Neural cell (in vitro differentiated cells): ENCODE data around the gene GTSE1. TPM values are rescaled to one million over a fixed set of nuclear protein-coding genes. Genes with fewer than 3 reads are reported as not detected.

Experiments
- H2AFZ ChIP-seq: fragments of 200-600, 300-800 bp; sonication (generic), shearing (Covaris generic); 2 replicates; pipeline ENCODE4 v1.6.0; 2014; ENCODE audit warnings: low read depth, mild to moderate bottlenecking, antibody characterized with exemption, low read length, moderate library complexity
- H3F3A ChIP-seq: fragments of 200-600 bp; shearing (Covaris generic); 2 replicates; pipeline ENCODE4 v1.6.1; 2016; ENCODE audit warnings: mild to moderate bottlenecking, moderate library complexity, mixed read lengths, antibody characterized with exemption, low read length; ENCODE audit not compliant: insufficient read depth, poor library complexity, severe bottlenecking
- H3K27ac ChIP-seq: fragments of 200-600, 300-800 bp; sonication (generic), shearing (Covaris generic); 2 replicates; pipeline ENCODE4 v1.5.1; 2014; ENCODE audit warnings: mild to moderate bottlenecking, low read length, moderate library complexity
- H3K27me3 ChIP-seq: fragments of 300-800, 200-600 bp; sonication (generic), shearing (Covaris generic); 2 replicates; pipeline ENCODE4 v1.6.0; 2014; ENCODE audit warnings: mild to moderate bottlenecking, low read depth, low read length, moderate library complexity; ENCODE audit not compliant: insufficient read depth
- H3K36me3 ChIP-seq: fragments of 300-800, 200-600 bp; sonication (generic), shearing (Covaris generic); 2 replicates; pipeline ENCODE4 v1.5.1; 2014; ENCODE audit warnings: mild to moderate bottlenecking, antibody characterized with exemption, low read length, moderate library complexity; ENCODE audit not compliant: insufficient read depth
- H3K4me2 ChIP-seq: fragments of 300-800, 200-600 bp; sonication (generic), shearing (Covaris generic); 2 replicates; pipeline ENCODE4 v1.6.0; 2014; ENCODE audit warnings: mild to moderate bottlenecking, low read length
- H3K4me3 ChIP-seq: fragments of 300-800, 200-600 bp; sonication (generic), shearing (Covaris generic); 2 replicates; pipeline ENCODE4 v1.5.1; 2014; ENCODE audit warnings: mild to moderate bottlenecking, low read length, moderate library complexity
- H3K79me2 ChIP-seq: fragments of 200-600 bp; shearing (Covaris generic); replicated peaks from 2 replicates; pipeline ENCODE4 v1.6.0; 2014; ENCODE audit warnings: mild to moderate bottlenecking, low read length, moderate library complexity; ENCODE audit not compliant: insufficient read depth
- H3K9ac ChIP-seq: fragments of 300-800, 200-600 bp; sonication (generic), shearing (Covaris generic); 2 replicates; pipeline ENCODE4 v1.6.1; 2016; ENCODE audit warnings: mild to moderate bottlenecking, low read length, mixed read lengths
- H3K9me2 ChIP-seq: fragments of 200-600 bp; shearing (Covaris generic); 2 replicates; pipeline ENCODE4 v1.6.1; 2016; ENCODE audit warnings: mild to moderate bottlenecking, low read length, mixed read lengths; ENCODE audit not compliant: insufficient read depth
- H3K9me3 ChIP-seq: fragments of 200-600, 300-800 bp; sonication (generic), shearing (Covaris generic); 2 replicates; pipeline ENCODE4 v1.6.1; 2016; ENCODE audit warnings: mild to moderate bottlenecking, mixed run types, low read length, moderate library complexity, mixed read lengths
- H4K20me1 ChIP-seq: fragments of 200-600 bp; shearing (Covaris generic); 2 replicates; pipeline ENCODE4 v1.6.1; 2016; ENCODE audit warnings: mild to moderate bottlenecking, mixed run types; ENCODE audit not compliant: insufficient read depth
- EP300 ChIP-seq: fragments of 450-650 bp; conservative IDR thresholded peaks from 2 replicates; pipeline ENCODE4 v1.6.1; 2014; ENCODE audit warnings: antibody characterized with exemption, mild to moderate bottlenecking, moderate library complexity; ENCODE audit not compliant: poor library complexity, severe bottlenecking
- EZH2 ChIP-seq: fragments of 200-600, 300-800 bp; shearing (Covaris generic), sonication (generic); IDR thresholded peaks from 2 replicates; pipeline ENCODE4 v1.6.1; 2014; ENCODE audit warnings: antibody characterized with exemption, low read length, borderline replicate concordance, mild to moderate bottlenecking; ENCODE audit not compliant: insufficient read depth, poor library complexity, severe bottlenecking
- MXI1 ChIP-seq: fragments of 450-650 bp; conservative IDR thresholded peaks from 2 replicates; pipeline ENCODE4 v1.6.1; 2014; ENCODE audit warnings: antibody characterized with exemption, mild to moderate bottlenecking; ENCODE audit not compliant: poor library complexity, severe bottlenecking
- POLR2AphosphoS5 ChIP-seq: IDR thresholded peaks from 2 replicates; pipeline ENCODE4 v1.6.1; 2012
- RAD21 ChIP-seq: fragments of 450-650 bp; conservative IDR thresholded peaks from 2 replicates; pipeline ENCODE4 v1.6.1; 2014; ENCODE audit warnings: antibody characterized with exemption, mild to moderate bottlenecking, moderate library complexity
- SMC3 ChIP-seq: fragments of 450-650 bp; conservative IDR thresholded peaks from 2 replicates; pipeline ENCODE4 v1.6.1; 2014; ENCODE audit warnings: antibody characterized with exemption, mild to moderate bottlenecking, moderate library complexity; ENCODE audit not compliant: poor library complexity
- TAF1 ChIP-seq: IDR thresholded peaks from 2 replicates; pipeline ENCODE4 v1.6.1; 2012; ENCODE audit warnings: low read depth
- polyA plus RNA-seq: library from polyadenylated mRNA; depleted of rRNA; stranded (reverse); fragments of >200 nt; gene quantifications from 2 replicates; pipeline ENCODE4 v1.2.3, GENCODE V29; 2014
- TF ChIP-seq, protein P1 (sequence below): fragments of 450-650 bp; IDR thresholded peaks from 2 replicates; pipeline ENCODE4 v1.5.1; 2014; ENCODE audit warnings: antibody characterized with exemption, mild to moderate bottlenecking, moderate library complexity; ENCODE audit not compliant: poor library complexity, severe bottlenecking
- TF ChIP-seq, protein P2 (sequence below): IDR thresholded peaks from 2 replicates; pipeline ENCODE4 v1.6.1; 2012; ENCODE audit warnings: borderline replicate concordance

GTSE1 gene
- polyA plus RNA-seq, 1 donor from 2014 or later: 0.28 TPM

DNA sequence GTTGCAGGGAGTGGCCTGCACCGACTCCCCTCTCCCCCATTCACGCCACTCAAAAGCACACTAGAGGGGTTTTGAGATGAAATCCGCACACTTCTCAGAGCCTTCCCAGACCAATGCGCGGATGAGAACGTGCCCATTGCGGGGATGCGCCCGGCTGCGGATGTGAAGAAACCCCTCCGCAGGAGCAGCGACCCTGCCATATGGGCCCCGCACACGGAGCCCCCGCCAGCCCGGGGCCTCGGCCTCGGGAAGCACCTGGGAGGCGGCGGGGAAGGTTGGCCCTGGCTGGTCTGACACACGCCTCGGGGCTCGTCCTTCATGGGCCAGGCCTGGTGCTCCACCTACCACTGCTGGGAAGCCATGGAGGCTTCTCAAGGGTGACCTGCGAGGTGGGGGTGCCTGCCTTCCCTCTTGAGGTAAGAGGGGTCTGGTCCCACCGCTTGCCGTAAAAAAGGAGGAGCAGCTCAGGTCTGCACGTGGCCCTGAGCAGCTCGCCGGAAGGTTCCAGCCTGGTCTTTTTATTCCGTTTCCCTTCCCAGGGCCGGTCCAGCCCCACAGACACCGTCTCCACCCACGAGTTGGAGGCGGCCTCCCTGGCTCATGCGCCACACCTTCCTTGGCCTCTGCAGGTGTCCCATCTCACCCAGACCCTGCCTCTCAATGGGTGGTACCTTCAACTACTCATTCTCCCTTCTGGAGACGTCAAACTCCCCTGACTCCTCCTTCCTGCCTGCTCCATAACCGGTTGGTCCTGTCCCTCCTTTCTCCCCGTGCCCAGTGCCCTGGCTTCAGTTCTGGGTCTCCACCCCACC is 78.2 kb downstream of the GTSE1 start:
- Histone ChIP-seq H3K4me2 (no peak overlapping the region), H3K27me3 (no peaks in the 10 kb centered on the region), H4K20me1 (no peaks in the 10 kb centered on the region), H3K9me2 (no peaks in the 10 kb centered on the region), H3K9ac (no peak overlapping the region), H3K9me3 (no peaks in the 10 kb centered on the region), H2AFZ (no peak overlapping the region), H3F3A (no peaks in the 10 kb centered on the region), H3K4me3 (no peak overlapping the region), H3K79me2 (no peaks in the 10 kb centered on the region), H3K36me3 (no peaks in the 10 kb centered on the region), H3K27ac (no peak overlapping the region)
- TF ChIP-seq TAF1: no peak
- TF ChIP-seq, protein P1, sequence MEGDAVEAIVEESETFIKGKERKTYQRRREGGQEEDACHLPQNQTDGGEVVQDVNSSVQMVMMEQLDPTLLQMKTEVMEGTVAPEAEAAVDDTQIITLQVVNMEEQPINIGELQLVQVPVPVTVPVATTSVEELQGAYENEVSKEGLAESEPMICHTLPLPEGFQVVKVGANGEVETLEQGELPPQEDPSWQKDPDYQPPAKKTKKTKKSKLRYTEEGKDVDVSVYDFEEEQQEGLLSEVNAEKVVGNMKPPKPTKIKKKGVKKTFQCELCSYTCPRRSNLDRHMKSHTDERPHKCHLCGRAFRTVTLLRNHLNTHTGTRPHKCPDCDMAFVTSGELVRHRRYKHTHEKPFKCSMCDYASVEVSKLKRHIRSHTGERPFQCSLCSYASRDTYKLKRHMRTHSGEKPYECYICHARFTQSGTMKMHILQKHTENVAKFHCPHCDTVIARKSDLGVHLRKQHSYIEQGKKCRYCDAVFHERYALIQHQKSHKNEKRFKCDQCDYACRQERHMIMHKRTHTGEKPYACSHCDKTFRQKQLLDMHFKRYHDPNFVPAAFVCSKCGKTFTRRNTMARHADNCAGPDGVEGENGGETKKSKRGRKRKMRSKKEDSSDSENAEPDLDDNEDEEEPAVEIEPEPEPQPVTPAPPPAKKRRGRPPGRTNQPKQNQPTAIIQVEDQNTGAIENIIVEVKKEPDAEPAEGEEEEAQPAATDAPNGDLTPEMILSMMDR: no peak
- TF ChIP-seq EZH2: no peak
- no peak for TF ChIP-seq EP300
- no peak for TF ChIP-seq MXI1
- TF ChIP-seq, protein P2, sequence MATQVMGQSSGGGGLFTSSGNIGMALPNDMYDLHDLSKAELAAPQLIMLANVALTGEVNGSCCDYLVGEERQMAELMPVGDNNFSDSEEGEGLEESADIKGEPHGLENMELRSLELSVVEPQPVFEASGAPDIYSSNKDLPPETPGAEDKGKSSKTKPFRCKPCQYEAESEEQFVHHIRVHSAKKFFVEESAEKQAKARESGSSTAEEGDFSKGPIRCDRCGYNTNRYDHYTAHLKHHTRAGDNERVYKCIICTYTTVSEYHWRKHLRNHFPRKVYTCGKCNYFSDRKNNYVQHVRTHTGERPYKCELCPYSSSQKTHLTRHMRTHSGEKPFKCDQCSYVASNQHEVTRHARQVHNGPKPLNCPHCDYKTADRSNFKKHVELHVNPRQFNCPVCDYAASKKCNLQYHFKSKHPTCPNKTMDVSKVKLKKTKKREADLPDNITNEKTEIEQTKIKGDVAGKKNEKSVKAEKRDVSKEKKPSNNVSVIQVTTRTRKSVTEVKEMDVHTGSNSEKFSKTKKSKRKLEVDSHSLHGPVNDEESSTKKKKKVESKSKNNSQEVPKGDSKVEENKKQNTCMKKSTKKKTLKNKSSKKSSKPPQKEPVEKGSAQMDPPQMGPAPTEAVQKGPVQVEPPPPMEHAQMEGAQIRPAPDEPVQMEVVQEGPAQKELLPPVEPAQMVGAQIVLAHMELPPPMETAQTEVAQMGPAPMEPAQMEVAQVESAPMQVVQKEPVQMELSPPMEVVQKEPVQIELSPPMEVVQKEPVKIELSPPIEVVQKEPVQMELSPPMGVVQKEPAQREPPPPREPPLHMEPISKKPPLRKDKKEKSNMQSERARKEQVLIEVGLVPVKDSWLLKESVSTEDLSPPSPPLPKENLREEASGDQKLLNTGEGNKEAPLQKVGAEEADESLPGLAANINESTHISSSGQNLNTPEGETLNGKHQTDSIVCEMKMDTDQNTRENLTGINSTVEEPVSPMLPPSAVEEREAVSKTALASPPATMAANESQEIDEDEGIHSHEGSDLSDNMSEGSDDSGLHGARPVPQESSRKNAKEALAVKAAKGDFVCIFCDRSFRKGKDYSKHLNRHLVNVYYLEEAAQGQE: no peak
- no peak for TF ChIP-seq RAD21
- TF ChIP-seq POLR2AphosphoS5: no peak
- no peak for TF ChIP-seq SMC3

DNA sequence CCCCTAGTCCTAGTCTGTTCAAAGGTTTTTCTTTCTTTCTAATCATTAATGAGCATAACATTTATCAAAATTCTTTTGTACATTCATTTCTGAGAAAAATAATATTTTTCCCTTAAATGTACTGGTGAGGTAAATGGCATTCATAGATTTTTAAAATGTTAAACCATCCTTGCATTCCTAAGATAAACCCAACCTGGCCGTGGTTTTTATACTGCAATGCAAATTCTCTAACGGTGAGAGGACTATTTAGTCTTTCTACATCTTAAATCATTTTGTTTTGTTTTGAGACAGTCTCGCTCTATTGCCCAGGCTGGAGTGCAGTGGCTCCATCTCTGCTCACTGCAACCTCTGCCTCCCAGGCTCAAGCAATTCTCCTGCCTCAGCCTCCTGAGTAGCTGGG is 79.4 kb downstream of the GTSE1 start:
- H3K9me3 ChIP-seq: no peaks in the 10 kb centered on the region
- no peak overlapping the region for H3K27ac ChIP-seq
- no peaks in the 10 kb centered on the region for H4K20me1 ChIP-seq
- no peaks in the 10 kb centered on the region for H3K36me3 ChIP-seq
- H3K27me3 ChIP-seq: no peaks in the 10 kb centered on the region
- no peaks in the 10 kb centered on the region for H3K9me2 ChIP-seq
- TF ChIP-seq, protein P1: no peak
- TF ChIP-seq, protein P2: no peak
- no peak for TF ChIP-seq TAF1
- TF ChIP-seq POLR2AphosphoS5: no peak
- TF ChIP-seq SMC3: no peak
- TF ChIP-seq MXI1: no peak
- no peak for TF ChIP-seq EZH2
- no peak for TF ChIP-seq RAD21
- no peak for TF ChIP-seq EP300
- no peak overlapping the region for H3K4me2 ChIP-seq
- no peaks in the 10 kb centered on the region for H3K79me2 ChIP-seq
- no peak overlapping the region for H3K9ac ChIP-seq
- no peak overlapping the region for H3K4me3 ChIP-seq
- H3F3A ChIP-seq: no peaks in the 10 kb centered on the region
- no peak overlapping the region for H2AFZ ChIP-seq
